Tibial nerve (tissue), 4 donors: ENCODE data around the gene NEAT1.

Experiments
- CTCF ChIP-seq, 5 experiments: fragments of 200-600 bp in 3 of 5; fragments of 450-650 bp in 2 of 5; sonication (generic) in 3 of 5; IDR thresholded peaks; one replicate each; pipeline ENCODE4 v1.5.1; 2016 to 2019; ENCODE audit warnings: antibody characterized with exemption in 5 of 5, mild to moderate bottlenecking in 3 of 5, moderate library complexity in 2 of 5
- EP300 ChIP-seq, 2 donors: sonication (generic); formaldehyde crosslinking; IDR thresholded peaks; one replicate each; pipeline ENCODE4 v1.6.1; 2017; ENCODE audit warnings: antibody characterized with exemption in 2 of 2, mild to moderate bottlenecking in 1 of 2

DNA sequence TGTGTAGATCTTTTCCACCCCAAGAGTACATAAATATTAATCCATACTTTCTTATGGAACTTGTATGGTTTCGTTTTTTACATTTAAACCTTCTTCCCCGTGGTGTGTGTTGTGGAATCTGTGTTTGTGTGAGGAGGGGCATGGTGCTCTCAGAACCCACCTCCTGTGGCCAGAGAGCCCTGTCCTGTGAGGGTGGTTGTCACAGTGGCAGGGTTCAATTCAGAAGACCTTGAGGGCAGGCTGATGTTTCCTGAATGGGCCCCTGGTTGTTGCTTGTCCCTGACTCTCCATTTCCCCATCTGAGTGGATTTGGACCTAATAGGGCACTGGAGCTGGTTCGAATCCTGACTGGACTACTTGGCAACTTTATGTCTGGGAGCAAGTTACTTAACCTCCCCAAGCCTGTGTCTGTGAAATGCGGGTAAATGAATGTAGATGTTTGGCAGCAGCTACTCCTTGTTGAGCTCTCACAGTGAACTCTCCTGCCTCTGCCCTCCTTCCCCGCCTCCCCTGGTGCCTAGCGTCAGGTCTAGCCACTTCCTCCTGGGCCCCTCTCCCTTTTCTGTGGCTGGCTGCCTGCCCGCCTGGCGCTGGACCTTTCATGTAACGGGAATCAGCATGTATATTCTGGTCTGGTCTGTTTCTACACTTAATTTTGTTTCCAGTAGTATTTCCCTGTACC lies 7.3 kb downstream of the NEAT1 start:
- TF ChIP-seq CTCF (IDR thresholded peaks at IDR 0.05), result no peak
- peak in 1 of 2 donors; percentile 86 for TF ChIP-seq EP300 (IDR thresholded peaks at IDR 0.05)
